ENCODE results near the gene SYT7.
A peak's percentile ranks its signal among the peaks of the same experiment; 100 is the strongest.

The SYT7 gene

DNA sequence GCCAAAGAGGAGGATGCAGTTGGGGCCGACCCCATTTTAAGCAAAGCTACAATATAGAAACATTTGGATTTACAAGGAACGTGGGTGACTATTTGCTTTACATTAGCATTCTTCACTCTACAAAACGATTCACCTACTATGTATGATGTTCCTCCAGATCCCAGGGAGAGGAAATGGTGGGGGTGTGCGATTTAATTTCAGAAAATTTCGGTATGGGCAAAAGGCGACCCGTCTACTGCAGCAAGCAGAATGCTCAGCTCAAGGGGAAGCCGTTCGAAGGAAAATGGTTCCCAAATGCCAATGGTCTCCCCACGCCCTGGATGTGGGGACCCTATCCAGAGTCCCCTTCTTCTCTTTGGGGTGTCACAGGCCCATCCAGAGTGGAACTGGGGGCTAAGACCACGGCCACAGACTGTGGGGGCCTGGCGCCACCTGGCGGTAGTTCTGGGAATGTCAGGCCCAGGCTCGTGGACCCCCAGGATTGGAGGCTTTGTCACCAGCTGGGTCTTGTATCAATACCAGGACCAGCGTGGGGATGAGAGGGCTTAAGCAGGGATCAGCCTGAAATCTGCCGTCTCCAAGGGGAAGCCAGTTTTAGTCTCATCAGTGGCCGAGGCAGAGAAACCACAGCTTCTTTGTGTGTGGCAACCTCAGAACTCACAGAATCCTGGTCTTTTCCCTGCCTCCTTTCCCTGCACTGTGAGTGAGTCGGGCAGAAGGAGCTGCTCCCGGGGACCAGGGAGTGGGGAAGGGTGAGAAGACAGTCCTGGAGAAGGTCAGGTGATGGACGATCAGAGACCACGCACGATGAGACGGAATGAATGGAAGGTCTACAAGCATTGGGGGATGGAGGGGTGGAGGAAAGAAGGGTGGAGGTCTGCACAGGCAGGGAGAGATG is 64.0 kb downstream of the SYT7 start:
- peak; percentile 28 to 51 for DNase-seq (ENCODE audit: low read depth in 2 of 2)

DNA sequence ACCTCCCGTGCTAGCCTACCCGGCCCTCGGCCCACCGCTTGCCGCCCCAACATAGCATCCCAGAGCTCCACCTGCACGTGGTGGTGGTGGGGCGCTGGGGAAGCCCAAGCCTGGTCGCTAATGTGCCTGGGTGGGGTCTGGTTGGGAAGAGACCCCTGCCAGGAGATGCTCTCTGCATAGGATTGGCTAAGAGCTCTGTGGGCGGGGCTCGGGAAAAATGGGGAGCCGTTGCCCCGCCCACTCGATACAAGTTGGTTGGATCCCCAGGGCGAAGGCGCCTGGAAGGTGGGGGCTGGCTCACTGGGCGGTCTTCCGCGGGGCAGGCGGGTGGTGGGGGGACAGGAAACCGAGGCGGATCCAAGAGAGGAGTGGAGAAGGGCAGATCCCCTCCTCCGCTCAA is 64.7 kb downstream of the SYT7 start:
- no peak for DNase-seq (ENCODE audit: low read depth in 2 of 2)

DNA sequence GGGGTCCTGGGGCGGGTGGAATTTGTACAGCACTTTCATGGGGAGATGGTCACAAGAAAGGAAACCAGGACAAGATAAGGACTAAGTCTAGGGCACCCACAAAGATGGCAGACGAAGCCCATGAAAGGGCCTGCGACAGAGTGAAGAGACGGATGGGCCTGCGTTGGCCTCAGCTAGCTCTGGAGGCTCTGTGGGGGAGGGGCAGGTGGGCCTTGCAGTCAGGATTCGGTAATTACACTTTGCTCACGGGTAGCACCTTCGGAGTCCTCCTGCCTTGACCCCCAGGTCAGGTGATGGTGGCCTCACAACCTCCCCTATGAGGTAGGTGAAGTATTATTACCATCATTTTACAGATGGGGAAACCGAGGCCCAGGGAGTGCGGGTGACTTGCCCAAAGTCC is 65.2 kb downstream of the SYT7 start:
- DNase-seq (ENCODE audit: low read depth in 2 of 2): no peak

DNA sequence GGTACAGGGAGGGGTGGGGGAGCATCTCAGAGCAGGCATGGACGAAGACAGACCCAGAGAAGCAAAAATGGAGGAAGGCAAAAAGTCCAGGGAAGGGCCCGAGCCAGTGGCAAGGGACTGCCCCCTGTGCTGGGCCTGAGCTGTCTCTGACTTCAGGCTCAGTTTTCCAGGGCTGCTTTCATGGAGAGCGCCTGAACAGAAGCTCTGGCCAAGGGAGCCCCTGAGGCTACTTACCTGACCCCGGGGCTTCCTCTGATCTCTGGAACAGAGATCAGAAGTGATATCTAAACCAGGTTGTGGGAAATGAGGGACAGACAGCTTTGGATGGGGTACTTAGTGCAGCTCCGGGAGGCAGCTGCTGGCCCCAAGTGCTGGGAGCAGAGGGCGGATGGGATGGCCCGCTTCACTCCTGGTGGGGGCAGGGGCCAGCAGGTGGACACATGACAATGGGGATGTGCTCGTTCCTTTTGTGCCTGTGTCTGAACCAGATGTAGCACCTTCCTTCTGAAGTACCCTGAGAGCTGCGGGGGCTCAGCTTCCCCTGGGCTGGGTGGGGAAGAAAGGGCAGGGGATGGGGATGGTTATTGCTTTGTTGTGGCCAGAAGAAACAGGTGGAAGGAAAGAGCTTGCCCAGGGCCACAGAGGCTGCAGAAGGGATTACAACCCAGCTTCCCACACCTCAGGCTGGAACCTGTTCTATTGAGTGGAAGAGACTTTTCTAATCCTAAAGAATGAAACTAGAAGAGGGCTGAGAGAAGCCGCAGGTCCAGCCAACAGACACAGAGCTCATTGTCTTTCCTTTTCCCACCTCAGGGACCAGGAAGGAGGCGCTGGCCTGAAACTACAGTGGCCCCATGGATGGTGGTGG is 66.6 kb downstream of the SYT7 start:
- DNase-seq (ENCODE audit: low read depth in 2 of 2): no peak

DNA sequence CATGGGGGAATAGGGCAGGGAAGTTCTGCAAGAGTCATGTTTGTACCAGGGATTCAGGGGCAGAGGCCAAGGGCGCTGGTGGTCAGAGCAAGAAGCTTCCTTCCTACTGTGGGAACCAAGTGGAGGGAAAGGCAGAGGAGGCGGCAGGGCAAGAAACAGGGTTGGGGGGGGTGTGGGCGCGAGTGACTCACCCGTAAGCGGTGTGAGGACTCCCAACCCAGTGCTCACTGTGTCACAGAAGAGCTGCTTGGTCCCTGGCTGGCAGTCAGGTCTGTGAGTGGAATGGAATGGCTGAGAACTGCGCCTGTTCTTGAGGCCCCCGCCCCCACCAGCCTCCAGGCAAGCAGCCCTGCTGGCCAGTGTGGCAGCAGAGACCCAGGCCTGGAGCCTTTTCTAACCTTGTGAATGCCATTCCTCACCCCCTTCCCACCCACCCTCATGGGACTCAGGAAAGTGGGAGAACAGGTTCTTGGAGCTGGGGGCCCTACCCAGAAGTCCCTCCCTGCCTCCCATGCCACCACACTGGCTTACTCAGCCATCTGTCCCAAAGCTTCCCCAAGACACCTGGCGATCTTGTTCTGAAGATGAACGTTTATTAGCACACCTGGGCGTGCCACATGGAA is 67.6 kb downstream of the SYT7 start:
- no peak for DNase-seq (ENCODE audit: low read depth in 2 of 2)

DNA sequence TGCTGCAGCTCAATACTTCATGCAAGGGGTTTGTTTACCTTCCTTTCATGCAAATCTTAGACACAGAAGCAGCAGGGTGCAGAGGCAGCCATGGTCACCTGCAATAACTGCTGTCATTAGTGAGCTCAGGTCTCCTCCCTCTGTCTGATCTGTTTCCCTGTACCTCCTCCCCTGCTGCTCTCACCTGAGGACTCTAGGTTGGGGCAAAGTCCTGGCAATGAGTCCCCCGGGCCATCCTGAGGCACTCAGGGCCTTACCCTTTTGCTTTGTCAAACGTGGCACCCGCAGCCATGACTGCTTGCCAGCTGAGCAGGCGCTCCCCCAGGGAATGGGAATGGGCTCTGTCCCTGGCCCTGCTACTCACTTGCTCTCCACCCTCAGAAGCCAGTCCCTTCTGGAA is 68.4 kb downstream of the SYT7 start:
- DNase-seq (ENCODE audit: low read depth in 2 of 2): no peak

DNA sequence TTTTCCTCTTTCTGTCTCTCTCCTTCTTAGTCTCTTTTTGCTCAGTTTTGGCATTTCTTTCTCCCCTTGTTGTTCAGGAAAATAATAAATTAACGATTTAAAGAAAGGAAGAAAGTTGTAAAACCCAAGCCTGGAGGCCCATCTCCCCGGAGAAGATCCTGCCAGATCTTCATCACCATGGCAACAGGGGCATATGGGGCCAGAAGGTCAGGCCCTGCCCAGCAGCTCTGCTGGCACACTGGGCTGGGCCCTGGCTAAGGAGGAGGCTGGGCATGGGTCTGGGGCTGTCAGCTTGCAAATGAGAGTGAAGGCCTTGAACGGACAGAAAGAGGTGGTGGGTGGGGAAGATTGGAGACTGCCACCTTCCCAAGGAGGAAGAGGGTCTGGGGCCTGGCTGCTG is 69.5 kb downstream of the SYT7 start:
- no peak for DNase-seq (ENCODE audit: low read depth in 2 of 2)

DNA sequence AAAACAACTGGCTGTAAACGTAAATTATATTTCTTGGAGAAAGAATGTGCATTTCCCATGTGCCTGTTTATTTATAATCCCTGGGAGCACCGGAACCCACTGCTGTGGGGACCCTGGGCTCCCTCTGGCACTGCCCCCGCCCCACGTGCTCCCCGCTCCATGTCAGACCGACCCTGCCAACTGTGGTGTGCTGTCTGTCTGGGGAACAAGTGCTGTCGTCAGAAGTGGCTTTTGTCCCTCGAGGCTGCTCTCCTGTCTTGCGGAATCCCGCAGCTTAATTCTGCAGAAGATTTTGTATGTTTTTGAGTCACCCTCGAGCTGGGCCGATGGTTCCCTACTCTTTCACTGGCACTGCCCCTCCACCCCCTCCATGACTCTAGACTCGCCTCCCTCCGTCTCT is 69.9 kb downstream of the SYT7 start:
- DNase-seq (ENCODE audit: low read depth in 2 of 2): no peak

DNA sequence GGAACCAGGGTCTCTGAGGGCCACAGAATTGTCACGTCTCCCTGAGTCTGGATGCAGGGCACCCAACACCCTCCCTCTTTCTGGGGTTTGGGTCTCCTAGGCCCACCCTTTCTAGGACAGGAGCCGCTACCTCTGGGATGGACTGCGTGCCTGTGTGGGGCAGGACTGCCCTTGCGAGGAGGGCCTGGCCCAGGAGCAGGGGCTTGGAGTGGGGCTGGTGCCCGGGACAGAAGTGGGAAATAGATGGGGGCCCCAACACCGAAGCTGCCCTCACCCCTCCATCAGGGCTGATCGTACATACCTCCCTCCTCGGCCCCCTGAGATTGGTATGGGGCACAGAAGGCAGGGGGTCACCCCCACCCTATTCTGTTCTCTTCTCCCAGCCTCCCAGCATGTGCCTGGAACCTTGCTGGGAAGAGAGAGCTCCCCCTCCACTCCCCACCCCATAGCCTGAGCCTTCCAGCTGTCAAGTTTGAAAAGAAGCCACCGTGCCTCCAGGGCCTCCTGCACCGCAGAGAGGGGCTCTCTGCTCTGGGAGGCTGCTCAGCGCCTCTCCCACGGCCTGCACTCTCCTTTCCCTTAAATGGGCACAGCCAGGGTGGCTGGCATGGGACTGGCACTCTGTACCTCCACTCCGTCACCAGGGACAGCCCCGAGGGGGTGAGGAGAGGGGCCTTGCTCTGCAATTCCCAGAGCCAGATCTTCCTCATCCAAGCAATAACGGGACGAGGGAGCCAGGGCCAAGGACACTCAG is 70.5 kb downstream of the SYT7 start:
- DNase-seq (ENCODE audit: low read depth in 2 of 2): no peak

DNA sequence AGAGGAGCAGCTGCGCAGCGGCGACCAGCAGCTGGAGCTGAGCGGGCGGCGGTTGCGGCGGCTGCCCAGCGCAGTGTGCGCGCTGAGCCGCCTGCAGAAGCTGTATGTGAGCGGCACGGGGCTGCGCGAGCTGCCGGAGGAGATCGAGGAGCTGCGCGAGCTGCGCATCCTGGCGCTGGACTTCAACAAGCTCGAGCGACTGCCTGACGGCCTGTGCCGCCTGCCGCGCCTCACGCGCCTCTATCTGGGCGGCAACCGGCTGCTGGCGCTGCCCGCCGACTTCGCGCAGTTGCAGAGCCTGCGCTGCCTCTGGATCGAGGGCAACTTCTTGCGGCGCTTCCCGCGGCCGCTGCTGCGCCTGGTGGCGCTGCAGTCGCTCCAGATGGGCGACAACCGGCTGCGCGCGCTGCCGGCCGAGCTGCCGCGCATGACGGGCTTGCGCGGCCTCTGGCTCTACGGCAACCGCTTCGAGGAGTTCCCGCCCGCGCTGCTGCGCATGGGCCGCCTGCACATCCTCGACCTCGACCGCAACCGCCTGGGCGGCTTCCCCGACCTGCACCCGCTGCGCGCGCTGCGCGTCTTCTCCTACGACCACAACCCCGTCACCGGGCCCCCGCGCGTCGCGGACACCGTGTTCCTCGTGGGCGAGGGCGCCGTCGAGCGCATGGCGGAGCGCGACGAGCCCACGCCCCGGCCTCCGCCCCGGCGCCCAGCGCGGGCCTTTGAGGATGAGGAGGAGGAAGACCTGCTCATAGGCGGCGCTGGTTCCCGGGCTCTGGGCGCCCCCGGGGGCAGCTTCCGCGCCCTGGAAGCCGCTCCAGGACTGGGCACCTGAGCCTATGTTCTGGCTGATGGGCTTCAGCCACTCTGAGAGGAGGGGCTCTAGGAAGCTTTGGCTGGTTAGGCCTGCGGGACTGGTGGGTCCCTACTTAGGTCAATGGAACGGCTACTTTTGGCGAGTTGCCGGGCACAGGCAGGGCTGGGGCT is 71.5 kb downstream of the SYT7 start:
- DNase-seq (ENCODE audit: low read depth in 2 of 2): peak; percentile 39 to 58

DNA sequence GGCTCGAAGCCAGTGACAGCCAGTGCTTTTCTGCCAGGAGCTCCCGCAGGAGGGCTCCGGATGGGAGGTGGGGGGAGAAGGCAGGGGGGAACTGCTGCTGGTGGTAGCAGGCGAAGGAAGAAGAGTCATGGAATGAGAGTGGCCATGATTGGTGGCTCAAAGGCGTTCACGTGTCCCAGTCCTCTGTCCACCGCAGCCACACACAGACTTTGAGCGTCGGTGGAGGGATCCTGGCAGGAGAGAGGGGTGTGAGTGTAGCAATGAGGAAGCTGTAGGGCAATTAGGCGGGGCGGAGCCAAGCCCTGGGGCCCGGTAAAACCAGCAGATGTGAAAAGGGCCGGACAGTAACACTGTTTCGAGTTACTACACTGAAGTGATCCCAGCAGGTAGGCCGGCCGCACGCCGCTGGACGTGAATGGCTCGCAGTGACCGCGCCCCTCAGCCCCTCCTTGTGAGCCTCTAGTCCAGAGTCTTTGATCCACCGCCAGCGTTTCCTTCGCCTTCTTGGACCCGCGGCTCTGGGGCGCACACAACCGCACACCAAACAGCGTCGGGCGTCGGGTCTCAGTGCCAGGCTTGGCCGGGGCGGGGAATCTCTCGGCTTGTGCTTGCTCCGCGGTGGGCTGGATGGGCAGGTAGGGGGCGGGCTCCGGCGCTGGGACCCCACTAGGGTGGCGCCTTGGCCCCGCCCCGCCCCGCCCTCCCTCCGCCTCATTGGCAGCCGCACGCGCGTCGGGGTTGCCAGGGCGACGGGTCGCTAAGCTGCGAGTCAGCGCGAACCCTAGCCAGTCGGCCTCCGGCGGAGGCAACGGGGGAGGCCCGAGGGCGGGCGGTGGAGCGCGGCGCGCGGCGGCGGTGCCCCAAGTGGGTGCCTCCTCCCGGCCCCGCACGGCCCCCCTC is 72.7 kb downstream of the SYT7 start, which contains the start of gene LRRC10B:
Gene LRRC10B (plus strand): TSS at position 788 of the 900 bp plus-strand sequence. CDS start 250 bp downstream, outside the sequence.
- peak in 1 of 2 donors; percentile 28 for DNase-seq (ENCODE audit: low read depth in 2 of 2)

DNA sequence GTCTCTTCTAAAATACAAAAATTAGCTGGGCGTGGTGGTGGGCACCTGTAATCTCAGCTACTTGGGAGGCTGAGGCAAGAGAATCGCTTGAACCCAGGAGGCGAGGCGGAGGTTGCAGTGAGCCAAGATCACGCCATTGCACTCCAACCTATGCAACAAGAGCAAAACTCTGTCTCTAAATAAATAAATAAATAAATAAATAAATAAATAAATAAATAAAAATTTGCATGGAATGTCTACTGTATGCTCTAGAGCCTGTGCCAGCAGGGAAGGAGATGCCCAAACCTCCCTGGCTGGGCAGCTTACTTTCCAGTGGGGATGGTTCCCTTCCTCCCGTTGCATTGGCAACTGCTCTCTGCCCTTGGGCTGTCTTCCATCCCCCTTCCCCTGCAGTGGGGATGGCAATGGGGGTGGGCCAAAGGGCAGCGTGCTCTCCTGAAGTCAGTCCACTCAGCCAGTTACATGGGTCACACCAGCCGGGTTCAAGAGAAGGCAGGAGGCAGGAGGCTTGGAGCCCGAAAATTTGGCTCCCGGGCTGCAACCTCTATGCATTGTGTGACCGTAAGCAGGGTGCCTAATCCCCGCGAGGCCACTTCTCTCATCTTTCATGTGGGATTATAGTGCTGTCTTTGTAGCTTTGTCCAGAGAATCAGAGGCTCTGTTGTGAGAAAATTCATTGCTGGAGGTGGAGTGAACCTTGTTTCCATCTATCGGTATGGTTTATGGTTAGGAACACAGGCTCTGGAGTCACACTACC is 73.7 kb downstream of the SYT7 start:
- DNase-seq (ENCODE audit: low read depth in 2 of 2): no peak

DNA sequence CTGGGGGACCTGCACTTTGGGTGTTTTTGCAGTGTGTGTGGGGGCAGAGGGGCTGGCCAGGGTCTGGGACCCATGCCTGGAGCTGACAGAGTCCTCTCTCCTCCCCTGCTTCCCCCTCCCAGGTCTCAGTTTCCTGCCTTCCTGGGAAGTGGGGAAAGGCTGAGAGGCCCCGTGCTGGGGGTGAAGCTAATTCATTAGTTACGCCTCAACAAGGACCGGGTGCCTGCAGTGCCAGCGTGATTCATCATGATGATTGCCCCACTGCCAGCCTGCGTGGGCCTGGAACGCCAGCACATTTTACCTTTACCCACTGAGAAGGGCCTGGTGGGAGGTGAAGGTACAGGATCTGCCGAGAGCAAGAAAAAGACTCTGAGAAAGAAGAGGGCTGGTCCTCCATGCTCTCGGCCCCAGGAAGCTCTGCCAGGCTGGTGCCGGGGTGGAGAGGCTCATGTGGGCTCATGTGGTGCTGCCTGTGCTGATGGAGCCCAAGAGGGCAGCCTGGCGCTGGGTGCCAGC is 75.2 kb downstream of the SYT7 start:
- DNase-seq (ENCODE audit: low read depth in 2 of 2): no peak

DNA sequence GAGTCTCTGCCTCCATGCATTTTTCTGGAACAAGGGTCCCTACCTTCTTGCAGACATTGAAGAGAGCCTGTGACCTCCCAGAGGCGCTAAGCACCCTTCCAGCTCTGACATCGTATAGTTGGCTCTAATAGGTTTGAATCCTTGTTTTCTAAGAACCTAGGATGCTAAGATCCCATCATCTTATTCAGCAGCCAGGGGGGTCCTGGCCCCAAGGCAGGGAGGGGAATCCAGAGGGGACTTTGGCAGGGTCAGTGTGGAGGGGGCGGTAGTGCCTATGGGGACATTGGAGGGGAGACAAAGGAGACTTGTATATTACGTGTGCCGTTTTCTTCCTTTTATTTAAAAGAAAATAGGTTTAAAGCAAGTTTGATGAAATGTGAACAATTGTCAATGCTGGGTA is 75.8 kb downstream of the SYT7 start:
- DNase-seq (ENCODE audit: low read depth in 2 of 2): no peak

DNA sequence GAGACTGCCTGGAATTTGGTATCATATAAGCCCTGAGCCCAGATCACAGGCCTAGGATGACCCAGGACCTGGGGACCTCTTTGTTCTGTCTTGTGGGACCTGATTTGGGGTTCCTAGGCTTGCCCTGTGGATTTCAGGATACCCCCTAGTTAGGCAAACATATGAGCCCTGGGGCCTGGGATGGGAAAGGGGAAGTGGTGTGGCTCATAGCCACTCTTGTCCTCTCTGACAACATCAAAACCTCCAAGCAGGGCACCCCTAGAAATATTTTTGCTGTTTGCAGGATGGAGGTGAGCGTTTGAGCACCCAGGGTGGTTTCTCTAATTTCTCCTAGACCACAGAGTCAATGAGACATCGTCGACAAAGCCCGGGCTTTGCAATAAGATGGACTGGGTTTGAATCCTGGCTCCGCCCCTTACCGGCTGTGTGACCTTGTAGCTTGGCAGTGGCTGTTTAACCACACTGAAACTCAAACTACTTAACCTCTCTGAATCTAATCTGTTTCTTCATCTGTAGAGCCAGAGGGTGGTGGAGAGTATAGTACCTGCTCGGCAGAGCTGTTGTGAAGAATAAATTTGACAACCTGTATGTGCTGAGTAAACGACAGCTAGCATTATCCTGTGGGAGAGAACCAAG is 77.6 kb downstream of the SYT7 start:
- no peak for DNase-seq (ENCODE audit: low read depth in 2 of 2)

DNA sequence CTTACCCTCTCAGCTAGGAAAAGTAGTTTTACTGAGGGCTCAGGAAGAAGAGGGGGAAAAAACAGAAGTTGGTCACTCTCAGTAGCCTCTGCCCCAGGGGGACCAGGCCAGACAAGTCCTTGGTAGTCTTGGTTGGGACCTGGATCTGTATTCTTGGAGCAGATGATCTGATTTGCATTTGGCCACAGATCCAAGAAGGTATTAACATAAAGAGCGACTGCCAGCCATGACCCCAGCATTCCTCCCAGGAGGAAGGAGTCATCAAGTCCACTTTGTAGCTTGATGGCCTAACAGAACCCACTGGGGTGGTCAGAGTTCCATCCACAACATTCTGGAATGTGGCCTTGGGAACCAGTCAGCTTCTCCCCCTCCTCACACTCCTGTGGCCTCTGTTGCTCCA is 78.4 kb downstream of the SYT7 start:
- DNase-seq (ENCODE audit: low read depth in 2 of 2): no peak

DNA sequence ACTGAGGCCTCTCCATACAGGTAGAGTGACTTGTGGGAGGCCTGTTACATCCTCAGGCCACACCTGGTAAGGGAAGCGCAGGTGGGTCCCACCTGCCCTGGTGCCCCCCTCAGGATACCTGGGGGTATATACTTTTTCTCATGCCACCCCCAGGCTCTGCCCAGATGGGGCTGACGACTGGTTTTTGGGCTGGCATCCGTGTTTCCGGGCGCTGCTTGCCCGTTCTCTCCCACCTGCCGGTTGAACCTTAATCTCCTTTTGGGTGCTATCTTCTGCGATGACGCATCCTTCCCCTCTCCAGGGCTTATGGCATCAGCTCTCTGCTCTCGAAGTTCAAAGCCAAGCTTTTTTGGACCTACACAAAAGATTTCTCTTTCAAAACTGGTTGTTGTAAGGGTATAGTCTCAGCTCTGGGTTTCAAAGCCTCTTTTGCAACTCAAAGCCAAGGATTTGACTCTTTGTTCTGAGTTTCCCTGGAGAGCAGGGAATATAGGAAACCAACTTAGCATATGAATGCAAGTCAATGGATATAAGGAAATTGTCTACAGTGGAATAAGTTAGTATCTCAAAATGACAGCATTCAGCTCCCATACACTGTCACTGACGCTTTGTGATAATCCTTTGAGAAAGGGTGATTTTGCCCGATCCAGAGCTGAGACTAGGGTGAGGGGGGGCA is 80.9 kb downstream of the SYT7 start:
- DNase-seq (ENCODE audit: low read depth in 2 of 2): no peak

Measured in activated CD4-positive, alpha-beta T cell treated with anti-CD3 and anti-CD28 coated beads for 24 hours (primary cell).